RWPE2 (cell line): Measurements from ENCODE around the gene UBL4A.

ENCODE experiments used
- ATAC-seq: fragments of 200-7000 bp; cut with Tn5 transposase; 3 replicates; pipeline ENCODE4 v1.9.1; 2021; ENCODE audit warnings: low read depth
- DNase-seq: peaks from one replicate; pipeline ENCODE4 v3.0.0-alpha.2; 2020; ENCODE audit warnings: low spot score
- H3K27ac ChIP-seq: fragments of 450-650 bp; 2 replicates; pipeline ENCODE4 v1.5.1; 2017; ENCODE audit warnings: mild to moderate bottlenecking; ENCODE audit not compliant: poor library complexity, severe bottlenecking
- H3K27me3 ChIP-seq: fragments of 250-450 bp; sonication (Bioruptor Pico); 2 replicates; pipeline ENCODE4 v1.5.1; 2021; ENCODE audit warnings: mild to moderate bottlenecking, moderate library complexity; ENCODE audit not compliant: insufficient read depth, poor library complexity, severe bottlenecking
- H3K36me3 ChIP-seq: fragments of 250-450 bp; sonication (Bioruptor Pico); 2 replicates; pipeline ENCODE4 v1.5.1; 2020; ENCODE audit warnings: low read depth, mild to moderate bottlenecking, moderate library complexity
- H3K4me1 ChIP-seq: fragments of 250-450 bp; sonication (Bioruptor Pico); 2 replicates; pipeline ENCODE4 v1.5.1; 2021; ENCODE audit warnings: mild to moderate bottlenecking, moderate library complexity; ENCODE audit not compliant: insufficient read depth, poor library complexity, severe bottlenecking
- H3K4me3 ChIP-seq: fragments of 250-450 bp; sonication (Bioruptor Pico); 2 replicates; pipeline ENCODE4 v1.5.1; 2021; ENCODE audit warnings: mild to moderate bottlenecking, moderate library complexity; ENCODE audit not compliant: severe bottlenecking
- H3K9me3 ChIP-seq: fragments of 250-450 bp; sonication (Bioruptor Pico); 2 replicates; pipeline ENCODE4 v1.5.1; 2021; ENCODE audit warnings: mild to moderate bottlenecking, moderate library complexity; ENCODE audit not compliant: severe bottlenecking
- CTCF ChIP-seq: fragments of 450-650 bp; IDR thresholded peaks from one replicate; pipeline ENCODE4 v1.5.1; 2017; ENCODE audit warnings: mild to moderate bottlenecking, moderate library complexity; ENCODE audit not compliant: poor library complexity, severe bottlenecking

UBL4A gene

GRCh38 chrX:154472685-154473632 lies 13.5 kb downstream of the UBL4A start:
- DNase-seq (no peak), ATAC-seq (no peak; the same call in 2 of the 3 replicates)
- no peak for TF ChIP-seq CTCF
- no peaks in the 10 kb centered on the region for H3K4me1 ChIP-seq
- no peaks in the 10 kb centered on the region for H3K27me3 ChIP-seq
- H3K27ac ChIP-seq, result no peak overlapping the region
- no peaks in the 10 kb centered on the region for H3K9me3 ChIP-seq
- no peaks in the 10 kb centered on the region for H3K36me3 ChIP-seq
- H3K4me3 ChIP-seq, result no peak overlapping the region

DNA sequence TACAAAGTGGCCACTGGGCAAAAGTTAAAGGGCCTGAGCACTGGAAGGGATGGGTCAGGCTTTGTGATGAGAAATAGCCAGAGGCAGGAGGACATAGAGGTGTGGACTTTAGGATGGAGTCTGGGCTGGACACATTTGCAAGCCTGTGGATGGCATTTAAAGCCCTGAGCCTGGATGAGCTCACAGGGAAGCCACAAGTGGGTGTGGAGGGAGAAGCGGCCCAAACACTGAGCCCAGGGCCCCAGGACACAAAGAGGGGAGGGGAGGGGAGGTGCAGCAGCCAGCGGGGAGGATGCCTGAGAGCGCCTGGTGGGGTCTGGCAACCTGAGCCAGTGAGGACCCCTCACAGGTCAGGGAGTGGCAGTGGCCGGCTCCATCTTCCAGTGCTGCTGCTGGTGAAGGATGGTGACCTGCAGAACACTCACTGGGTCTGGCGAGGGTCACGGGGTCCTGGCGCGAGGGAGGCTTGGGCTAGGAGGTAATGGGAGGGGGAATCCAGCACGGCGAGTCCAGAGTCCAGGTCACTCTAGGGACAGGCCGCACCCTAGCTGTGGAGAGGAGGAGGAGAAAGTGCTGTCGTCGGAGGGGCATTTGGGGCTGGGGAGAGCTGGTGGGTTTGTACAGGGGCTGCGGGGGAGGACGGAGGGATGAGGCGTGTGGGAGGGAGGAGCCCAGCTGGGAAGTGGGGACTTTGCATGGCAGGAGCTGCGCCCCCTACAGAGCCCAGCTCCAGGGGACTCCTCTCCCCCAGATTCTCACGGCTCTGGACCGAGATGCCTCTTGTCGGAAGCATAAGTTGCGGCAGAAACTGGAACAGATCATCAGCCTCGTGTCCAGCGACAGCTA lies 14.4 kb downstream of the UBL4A start:
- ATAC-seq (no peak), DNase-seq (no peak)
- H3K4me1 ChIP-seq, result no peaks in the 10 kb centered on the region
- H3K27ac ChIP-seq, result no peak overlapping the region
- no peak for TF ChIP-seq CTCF
- H3K9me3 ChIP-seq, result no peaks in the 10 kb centered on the region
- no peaks in the 10 kb centered on the region for H3K36me3 ChIP-seq
- no peaks in the 10 kb centered on the region for H3K27me3 ChIP-seq
- no peak overlapping the region for H3K4me3 ChIP-seq

- H3K9me3 ChIP-seq, result no peaks in the 10 kb centered on the region
- H3K27me3 ChIP-seq, result no peaks in the 10 kb centered on the region
- ATAC-seq (no peak), DNase-seq (no peak)
- H3K36me3 ChIP-seq, result no peaks in the 10 kb centered on the region
- no peak overlapping the region for H3K27ac ChIP-seq
- H3K4me3 ChIP-seq, result no peak overlapping the region
- no peak for TF ChIP-seq CTCF
- no peaks in the 10 kb centered on the region for H3K4me1 ChIP-seq
Observed at GRCh38 chrX:154470914-154471568, 15.4 kb downstream of the UBL4A start.

GRCh38 chrX:154470434-154470833 lies 16.0 kb downstream of the UBL4A start:
- no peak overlapping the region for H3K4me3 ChIP-seq
- no peaks in the 10 kb centered on the region for H3K36me3 ChIP-seq
- no peak for TF ChIP-seq CTCF
- no peaks in the 10 kb centered on the region for H3K4me1 ChIP-seq
- H3K27me3 ChIP-seq, result no peaks in the 10 kb centered on the region
- ATAC-seq (no peak), DNase-seq (no peak)
- H3K9me3 ChIP-seq, result no peaks in the 10 kb centered on the region
- no peak overlapping the region for H3K27ac ChIP-seq
